ENCODE measurements around the gene FADS2. TPM values are rescaled to one million over a fixed set of nuclear protein-coding genes. Genes with fewer than 3 reads are reported as not detected.

Gene FADS2
- total and polyA plus RNA-seq, 2 of the 13 experiments (the other 11 are each of a cell fraction or from before 2014, with no cell fraction given) = 90.1 to 124 TPM

DNA sequence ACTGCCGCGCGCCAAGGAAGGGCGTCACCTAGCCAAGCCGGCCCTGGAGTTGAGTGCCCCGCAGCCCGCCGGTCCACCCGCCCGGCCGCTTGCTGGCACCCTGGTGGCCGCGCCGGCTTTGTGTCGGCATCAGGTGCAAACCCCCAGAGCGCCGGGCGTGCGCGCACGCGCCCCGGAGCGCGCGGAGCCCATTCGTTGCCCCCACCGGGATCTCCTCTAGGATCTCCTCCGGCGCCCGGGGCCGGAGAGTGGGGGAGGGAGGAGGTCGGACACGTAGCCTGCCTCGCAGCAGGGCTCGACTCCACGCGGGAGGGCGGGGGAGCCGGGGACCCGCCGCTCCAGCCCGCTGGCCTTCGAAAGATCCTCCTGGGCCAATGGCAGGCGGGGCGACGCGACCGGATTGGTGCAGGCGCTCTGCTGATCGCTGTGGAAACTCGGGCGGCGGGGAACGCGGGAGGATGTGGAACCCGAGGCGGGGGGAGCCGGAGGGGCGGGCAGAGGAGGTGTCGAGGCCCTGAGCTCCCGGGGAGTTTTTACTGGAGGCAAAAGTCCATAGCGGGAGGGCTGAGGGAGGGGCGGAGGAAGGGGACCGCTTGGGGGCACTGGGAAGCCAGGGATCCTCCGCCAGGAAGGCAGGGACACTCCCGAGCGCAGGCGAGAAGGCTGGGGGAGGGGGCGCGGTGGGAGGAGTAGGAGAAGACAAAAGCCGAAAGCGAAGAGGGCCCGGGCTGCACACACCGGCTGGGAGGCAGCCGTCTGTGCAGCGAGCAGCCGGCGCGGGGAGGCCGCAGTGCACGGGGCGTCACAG is at the start of gene FADS2 (continued):
- no peak for TF ChIP-seq DNMT3B (CRISPR knock-in tag; conservative IDR thresholded peaks at IDR 0.05)
- TF ChIP-seq EEA1 (CRISPR knock-in tag; IDR thresholded peaks at IDR 0.05; ENCODE audit: borderline replicate concordance) = no peak
- no peak for TF ChIP-seq ZFP1 (CRISPR knock-in tag; IDR thresholded peaks at IDR 0.05)
- TF ChIP-seq, protein P1, sequence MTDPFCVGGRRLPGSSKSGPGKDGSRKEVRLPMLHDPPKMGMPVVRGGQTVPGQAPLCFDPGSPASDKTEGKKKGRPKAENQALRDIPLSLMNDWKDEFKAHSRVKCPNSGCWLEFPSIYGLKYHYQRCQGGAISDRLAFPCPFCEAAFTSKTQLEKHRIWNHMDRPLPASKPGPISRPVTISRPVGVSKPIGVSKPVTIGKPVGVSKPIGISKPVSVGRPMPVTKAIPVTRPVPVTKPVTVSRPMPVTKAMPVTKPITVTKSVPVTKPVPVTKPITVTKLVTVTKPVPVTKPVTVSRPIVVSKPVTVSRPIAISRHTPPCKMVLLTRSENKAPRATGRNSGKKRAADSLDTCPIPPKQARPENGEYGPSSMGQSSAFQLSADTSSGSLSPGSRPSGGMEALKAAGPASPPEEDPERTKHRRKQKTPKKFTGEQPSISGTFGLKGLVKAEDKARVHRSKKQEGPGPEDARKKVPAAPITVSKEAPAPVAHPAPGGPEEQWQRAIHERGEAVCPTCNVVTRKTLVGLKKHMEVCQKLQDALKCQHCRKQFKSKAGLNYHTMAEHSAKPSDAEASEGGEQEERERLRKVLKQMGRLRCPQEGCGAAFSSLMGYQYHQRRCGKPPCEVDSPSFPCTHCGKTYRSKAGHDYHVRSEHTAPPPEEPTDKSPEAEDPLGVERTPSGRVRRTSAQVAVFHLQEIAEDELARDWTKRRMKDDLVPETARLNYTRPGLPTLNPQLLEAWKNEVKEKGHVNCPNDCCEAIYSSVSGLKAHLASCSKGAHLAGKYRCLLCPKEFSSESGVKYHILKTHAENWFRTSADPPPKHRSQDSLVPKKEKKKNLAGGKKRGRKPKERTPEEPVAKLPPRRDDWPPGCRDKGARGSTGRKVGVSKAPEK (CRISPR knock-in tag; IDR thresholded peaks at IDR 0.05; ENCODE audit: borderline replicate concordance) = no peak
- TF ChIP-seq, protein P2, sequence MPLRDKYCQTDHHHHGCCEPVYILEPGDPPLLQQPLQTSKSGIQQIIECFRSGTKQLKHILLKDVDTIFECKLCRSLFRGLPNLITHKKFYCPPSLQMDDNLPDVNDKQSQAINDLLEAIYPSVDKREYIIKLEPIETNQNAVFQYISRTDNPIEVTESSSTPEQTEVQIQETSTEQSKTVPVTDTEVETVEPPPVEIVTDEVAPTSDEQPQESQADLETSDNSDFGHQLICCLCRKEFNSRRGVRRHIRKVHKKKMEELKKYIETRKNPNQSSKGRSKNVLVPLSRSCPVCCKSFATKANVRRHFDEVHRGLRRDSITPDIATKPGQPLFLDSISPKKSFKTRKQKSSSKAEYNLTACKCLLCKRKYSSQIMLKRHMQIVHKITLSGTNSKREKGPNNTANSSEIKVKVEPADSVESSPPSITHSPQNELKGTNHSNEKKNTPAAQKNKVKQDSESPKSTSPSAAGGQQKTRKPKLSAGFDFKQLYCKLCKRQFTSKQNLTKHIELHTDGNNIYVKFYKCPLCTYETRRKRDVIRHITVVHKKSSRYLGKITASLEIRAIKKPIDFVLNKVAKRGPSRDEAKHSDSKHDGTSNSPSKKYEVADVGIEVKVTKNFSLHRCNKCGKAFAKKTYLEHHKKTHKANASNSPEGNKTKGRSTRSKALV (CRISPR knock-in tag; IDR thresholded peaks at IDR 0.05) = no peak
- TF ChIP-seq LCORL (IDR thresholded peaks at IDR 0.05) = no peak
- TF ChIP-seq LCORL (CRISPR knock-in tag; IDR thresholded peaks at IDR 0.05) = no peak; the same call in 1 of the 2 replicates
- TF ChIP-seq SRY (CRISPR knock-in tag; IDR thresholded peaks at IDR 0.05) = no peak
- no peak for TF ChIP-seq ZNF205 (CRISPR knock-in tag; IDR thresholded peaks at IDR 0.05)
- no peak; the same call in 1 of the 2 replicates for TF ChIP-seq MYC (CRISPR knock-in tag; IDR thresholded peaks at IDR 0.05; ENCODE audit: borderline replicate concordance)
- no peak for TF ChIP-seq HOXA7 (CRISPR knock-in tag; IDR thresholded peaks at IDR 0.05)
- TF ChIP-seq SOX5 (CRISPR knock-in tag; IDR thresholded peaks at IDR 0.05; ENCODE audit: borderline replicate concordance) = no peak
- TF ChIP-seq, protein P3, sequence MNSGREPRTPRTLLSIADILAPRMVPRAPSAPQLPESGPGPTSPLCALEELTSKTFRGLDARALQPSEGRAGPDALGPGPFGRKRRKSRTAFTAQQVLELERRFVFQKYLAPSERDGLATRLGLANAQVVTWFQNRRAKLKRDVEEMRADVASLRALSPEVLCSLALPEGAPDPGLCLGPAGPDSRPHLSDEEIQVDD (CRISPR knock-in tag; IDR thresholded peaks at IDR 0.05; ENCODE audit: borderline replicate concordance) = no peak
- TF ChIP-seq THAP11 (CRISPR knock-in tag; IDR thresholded peaks at IDR 0.05) = no peak
- peak; percentile 23; the same call in 1 of the 2 replicates for TF ChIP-seq NAIF1 (CRISPR knock-in tag; IDR thresholded peaks at IDR 0.05; ENCODE audit: borderline replicate concordance)
- peak; percentile 60; the same call in 1 of the 2 replicates for TF ChIP-seq ZNF546 (CRISPR knock-in tag; conservative IDR thresholded peaks at IDR 0.05)
- TF ChIP-seq CHD2 (IDR thresholded peaks at IDR 0.05; ENCODE audit: low read depth, low read length) = no peak
- TF ChIP-seq, protein P4, sequence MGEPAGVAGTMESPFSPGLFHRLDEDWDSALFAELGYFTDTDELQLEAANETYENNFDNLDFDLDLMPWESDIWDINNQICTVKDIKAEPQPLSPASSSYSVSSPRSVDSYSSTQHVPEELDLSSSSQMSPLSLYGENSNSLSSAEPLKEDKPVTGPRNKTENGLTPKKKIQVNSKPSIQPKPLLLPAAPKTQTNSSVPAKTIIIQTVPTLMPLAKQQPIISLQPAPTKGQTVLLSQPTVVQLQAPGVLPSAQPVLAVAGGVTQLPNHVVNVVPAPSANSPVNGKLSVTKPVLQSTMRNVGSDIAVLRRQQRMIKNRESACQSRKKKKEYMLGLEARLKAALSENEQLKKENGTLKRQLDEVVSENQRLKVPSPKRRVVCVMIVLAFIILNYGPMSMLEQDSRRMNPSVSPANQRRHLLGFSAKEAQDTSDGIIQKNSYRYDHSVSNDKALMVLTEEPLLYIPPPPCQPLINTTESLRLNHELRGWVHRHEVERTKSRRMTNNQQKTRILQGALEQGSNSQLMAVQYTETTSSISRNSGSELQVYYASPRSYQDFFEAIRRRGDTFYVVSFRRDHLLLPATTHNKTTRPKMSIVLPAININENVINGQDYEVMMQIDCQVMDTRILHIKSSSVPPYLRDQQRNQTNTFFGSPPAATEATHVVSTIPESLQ (CRISPR knock-in tag; conservative IDR thresholded peaks at IDR 0.05) = no peak
- TF ChIP-seq, protein P5, sequence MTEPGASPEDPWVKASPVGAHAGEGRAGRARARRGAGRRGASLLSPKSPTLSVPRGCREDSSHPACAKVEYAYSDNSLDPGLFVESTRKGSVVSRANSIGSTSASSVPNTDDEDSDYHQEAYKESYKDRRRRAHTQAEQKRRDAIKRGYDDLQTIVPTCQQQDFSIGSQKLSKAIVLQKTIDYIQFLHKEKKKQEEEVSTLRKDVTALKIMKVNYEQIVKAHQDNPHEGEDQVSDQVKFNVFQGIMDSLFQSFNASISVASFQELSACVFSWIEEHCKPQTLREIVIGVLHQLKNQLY (CRISPR knock-in tag; IDR thresholded peaks at IDR 0.05) = no peak
- peak; percentile 42; the same call in 1 of the 2 replicates for TF ChIP-seq DPF2 (CRISPR knock-in tag; IDR thresholded peaks at IDR 0.05; ENCODE audit: borderline replicate concordance, low read depth)

Measured in HepG2 (cell line).